HS-5 (cell line): ENCODE data around the gene DIPK2A.

Experiments
- DNase-seq: peaks from one replicate; pipeline ENCODE4 v3.0.0-alpha.2; 2012; ENCODE audit warnings: low read depth

DIPK2A gene

DNA sequence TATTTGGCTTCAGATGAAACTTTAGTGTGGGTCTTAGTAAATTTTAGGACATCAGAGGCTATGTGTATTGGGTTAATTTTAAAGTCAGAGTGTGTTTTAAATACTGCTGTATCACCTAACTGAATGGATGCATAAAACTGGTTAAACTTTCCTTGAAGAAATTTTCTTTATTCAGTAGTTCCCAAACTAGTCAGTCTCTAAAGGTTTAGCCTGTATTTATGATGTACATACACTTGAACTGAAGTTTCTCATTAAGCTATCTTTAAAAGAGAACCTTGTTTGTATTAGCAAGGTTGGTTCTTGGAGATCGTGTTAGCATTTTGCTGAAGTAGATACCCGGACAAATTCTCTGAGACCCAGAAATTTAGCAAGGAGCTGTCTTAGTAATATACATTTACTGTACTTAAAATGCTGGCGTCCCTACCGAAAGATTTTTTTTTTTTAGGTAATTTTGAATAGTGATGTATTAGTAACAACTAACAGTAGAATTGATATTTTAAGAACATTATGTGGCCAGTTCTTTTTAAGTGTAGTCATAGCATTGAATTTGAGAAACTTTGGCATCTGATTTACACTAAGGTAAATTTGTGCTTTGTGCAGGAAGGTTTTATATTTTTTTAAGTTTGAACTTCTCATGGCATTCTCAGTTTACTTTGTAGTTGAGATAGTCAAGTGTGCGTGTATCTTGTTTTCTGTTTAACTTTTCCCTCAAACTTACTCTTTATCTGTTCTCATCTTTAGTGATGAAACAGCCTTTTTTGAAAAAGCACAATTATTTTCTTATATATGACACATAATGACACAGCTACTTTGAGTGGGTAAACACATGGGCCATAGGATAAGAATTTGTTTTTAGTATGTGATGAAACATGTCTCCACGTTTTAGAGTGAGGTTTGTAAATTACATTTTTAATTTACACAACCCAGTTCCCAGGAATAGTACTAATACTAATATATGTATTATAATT, 2.9 kb downstream of the DIPK2A start:
- DNase-seq, result no peak

GRCh38 chr3:143975554-143976152, 4.0 kb downstream of the DIPK2A start:
- DNase-seq, result no peak

DNA sequence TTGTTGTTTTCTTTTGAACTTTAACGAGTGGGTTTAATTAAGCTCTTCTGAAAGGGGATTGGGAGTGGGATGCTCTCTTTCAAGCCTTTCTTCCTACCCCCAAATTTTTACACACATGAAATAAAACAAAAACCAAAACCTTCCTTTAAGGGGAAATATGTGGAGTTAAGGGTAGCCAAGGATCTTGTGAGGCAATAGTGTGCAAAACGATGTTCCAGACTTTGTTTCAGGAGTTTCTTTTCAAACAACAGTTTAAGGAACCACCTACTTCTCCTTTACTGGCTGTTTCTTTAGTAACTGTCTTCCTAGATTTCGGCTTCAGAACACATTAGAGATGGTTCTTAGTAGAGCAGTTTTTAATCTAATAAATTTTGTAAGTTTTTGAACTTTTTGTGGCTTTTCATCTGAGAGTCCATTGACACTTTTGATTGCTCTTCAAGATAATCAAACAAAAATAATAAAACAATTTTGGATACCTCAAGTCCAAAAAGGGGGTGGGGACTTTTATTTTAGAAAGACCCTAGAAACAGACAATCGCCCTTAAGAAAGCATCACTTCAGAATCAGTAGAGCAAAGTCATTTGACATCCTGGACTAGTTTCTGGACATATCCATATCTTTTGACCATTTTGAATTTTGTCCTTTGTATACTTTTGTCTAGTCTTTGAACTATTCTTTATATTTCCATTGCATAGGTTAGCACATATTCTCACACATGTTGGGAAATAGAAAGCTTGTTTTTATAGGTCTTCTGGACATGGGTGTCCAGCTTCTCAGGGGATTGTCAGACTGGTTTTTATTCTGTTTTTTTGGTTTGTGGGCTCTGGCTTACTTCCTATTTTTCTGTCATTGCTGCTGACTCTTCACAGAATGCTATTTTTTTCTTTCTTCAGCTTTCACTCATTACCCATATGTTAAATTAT, 6.0 kb downstream of the DIPK2A start:
- DNase-seq, result no peak

DNA sequence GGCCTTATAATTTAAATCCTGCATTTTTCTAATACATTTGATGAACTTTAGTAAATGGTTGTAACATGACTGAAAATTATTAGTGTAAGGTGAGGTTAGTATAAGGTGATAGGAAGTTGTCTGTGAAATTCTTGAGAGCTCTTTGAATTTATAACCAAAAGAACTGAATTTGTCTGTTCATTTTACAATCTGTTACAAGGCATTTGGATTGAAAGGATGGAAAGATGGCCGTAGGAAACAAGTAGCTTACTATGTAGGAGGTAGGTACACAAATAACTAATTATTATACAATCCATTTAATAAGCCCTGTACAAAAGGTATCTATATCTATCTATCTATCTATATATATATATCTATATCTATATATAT, 6.6 kb downstream of the DIPK2A start:
- no peak for DNase-seq

DNA sequence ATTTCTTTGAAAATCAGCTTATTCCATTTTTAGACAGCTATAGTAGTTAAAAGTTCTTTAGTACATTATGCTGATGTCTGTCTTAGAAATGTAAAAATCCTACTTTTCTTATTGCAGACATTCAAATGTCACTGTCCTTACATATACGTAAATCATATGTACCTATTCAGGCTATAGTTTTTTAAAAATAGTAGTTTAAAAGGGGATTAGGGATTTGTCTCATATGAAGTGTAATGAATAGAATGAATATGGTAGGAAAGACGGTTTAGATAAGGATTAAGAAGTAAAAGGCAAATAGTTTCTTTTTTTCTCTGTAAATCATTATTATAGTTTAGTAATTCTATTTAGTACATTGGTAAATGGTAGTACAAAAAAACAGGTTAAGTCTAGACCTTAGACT, 7.4 kb downstream of the DIPK2A start:
- DNase-seq, result no peak

DNA sequence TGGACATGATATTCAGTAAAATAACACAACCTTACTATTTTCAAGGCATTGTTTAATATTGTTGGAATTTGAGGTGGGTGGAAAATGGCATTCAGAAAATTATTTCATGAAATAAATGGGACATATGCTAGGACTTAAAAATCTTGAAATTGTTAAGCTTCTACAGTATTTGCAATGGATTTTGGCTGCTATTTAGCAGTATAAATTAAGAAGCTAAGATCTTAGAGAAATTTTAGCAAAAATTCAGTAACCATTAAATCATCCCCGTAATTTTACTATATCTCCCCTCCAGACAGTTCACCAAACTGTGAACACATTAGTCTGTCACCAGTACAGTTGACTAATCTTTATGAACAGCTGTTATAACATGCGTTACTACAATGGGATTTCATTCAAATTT, 8.2 kb downstream of the DIPK2A start:
- DNase-seq, result no peak

GRCh38 chr3:143988306-143988705, 16.7 kb downstream of the DIPK2A start:
- DNase-seq, result no peak

DNA sequence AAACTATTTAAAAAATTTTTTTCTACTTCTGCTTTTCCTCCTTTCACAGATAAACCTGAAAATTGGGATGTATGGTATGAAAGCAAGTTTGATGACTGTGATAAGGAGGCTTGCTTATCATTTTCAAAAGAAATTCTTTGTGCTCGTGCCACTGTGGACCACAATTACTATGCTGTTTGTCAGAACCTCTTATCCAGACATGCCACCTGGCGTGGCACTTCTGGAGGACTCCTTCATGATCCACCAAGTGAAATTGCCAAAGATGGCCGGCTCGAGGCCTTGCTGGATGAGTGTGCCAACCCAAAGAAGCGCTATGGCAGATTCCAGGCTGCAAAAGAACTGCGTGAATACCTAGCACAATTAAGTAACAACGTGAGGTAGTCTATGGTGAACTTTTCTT, 17.8 kb downstream of the DIPK2A start:
- no peak for DNase-seq

GRCh38 chr3:143991713-143992112, 20.1 kb downstream of the DIPK2A start:
- DNase-seq, result no peak

DNA sequence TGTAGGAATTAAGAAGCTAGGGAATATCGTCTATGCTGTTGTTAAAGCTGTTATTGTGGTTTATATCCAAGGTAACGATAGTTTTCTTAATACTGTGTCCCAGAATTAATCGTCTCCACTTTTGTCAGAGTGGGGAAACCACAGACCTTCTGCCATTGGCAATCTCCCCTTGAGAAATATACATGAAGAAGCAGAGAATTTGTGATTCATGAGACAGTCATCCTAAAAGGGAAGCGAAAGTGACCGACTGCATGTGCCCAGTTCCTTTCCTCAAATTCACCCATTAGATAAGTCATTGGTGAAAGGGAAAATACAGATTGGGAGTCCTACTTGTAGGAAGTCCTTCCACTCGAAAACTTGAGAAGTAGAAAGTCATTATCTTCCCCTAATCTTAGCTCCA, 26.6 kb downstream of the DIPK2A start:
- DNase-seq, result peak; percentile 86

DNA sequence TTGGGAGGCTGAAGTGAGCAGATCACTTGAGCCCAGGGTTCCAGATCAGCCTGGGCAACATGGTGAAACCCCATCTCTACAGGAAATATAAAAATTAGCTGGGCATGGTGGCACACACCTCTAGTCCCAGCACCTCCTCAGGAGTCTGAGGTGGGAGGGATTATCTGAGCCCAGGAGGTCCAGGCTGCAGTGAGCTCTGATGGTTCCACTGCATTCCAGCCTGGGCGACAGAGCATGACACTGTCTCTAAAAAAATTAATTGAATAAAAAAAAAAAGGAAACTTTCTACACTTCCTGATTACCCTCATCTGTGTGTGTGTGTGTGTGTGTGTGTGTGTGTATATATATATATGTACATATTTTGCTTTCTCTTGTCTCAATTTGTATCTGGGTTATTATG, 31.4 kb downstream of the DIPK2A start:
- DNase-seq, result no peak

DNA sequence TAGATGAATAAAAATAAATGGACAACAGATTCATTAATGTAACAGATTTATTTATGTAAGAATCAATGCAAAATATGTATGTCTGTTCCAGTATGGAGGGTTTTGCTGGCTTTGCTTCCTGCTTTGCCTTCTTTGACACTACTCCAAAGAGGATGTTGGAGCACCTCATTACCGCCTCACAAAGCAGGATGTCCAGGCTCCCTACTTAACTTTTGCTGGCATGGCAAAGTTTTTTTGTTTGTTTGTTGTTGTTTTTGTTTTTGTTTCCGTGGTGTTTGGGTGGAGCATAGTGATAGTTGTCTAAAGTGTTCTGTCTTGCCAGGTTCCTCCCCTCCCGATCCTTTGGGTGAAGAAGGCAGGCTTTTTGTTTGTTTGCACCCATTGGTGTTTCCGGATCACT, 38.7 kb downstream of the DIPK2A start:
- DNase-seq, result no peak

DNA sequence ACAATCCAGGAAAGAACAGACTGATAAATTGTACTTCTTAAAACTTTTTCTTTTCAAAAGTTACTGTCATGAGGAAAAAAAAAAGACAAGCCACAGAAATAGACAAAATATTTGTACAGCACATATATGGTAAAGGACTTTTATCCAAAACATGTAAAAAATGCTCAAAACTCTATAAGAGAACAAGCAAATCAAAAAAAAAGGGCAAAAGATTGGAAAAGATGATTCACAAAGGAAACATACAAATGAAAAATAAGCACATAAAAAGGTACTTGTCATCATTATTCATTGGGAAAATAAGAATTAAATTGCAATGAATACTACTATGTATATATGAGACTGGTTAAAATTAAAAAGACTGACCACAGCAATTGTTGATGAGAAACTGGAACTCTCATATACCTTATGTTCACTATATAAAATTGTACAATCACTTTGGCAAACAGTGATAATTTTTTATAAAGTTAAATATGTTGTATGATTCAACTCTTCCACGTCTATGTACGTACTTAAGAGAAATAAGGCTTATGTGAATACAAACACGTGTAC, 39.7 kb downstream of the DIPK2A start:
- DNase-seq, result no peak

- DNase-seq, result no peak
Observed at GRCh38 chr3:144015133-144015532, 43.5 kb downstream of the DIPK2A start.

DNA sequence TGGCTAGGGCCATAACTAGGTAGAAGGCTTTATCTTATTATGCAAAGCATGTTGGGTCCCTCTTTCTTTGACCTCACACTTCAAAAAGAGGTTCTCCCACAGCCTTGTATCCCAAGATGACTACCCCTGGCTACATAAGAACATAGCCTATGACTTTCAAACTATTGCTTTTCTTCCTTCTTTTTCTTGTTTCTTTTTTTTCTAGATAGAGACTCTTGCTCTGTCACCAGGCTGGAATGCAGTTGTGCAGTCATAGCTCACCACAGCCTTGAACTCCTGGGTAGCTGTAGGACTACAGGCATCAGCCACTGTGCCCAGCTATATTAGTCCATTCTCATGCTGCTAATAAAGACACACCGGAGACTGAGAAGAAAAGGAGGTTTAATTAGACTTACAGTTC, 47.2 kb downstream of the DIPK2A start:
- peak; percentile 37 for DNase-seq
